ENCODE results near the gene AGO3. TPM values are rescaled to one million over a fixed set of nuclear protein-coding genes. Genes with fewer than 3 reads are reported as not detected.

AGO3 gene
- total and polyA plus RNA-seq, 2 of the 13 experiments (the other 11 are each of a cell fraction or from before 2014, with no cell fraction given) = 21.2 to 27.1 TPM

GRCh38 chr1:35930593-35931445 is at the start of gene AGO3 (continued):
- TF ChIP-seq ZBTB39 (CRISPR knock-in tag; IDR thresholded peaks at IDR 0.05) (peak; percentile 16; the same call in 1 of the 2 replicates), GATAD1 (CRISPR knock-in tag; IDR thresholded peaks at IDR 0.05) (peak; percentile 90), MYPOP (CRISPR knock-in tag; IDR thresholded peaks at IDR 0.05) (peak; percentile 75; the same call in 1 of the 2 replicates), YY1 (IDR thresholded peaks at IDR 0.05; ENCODE audit: insufficient read depth, insufficient replicate concordance, low read depth, low read length) (peak; percentile 50), KMT2B (CRISPR knock-in tag; IDR thresholded peaks at IDR 0.05) (peak; percentile 93), HNRNPL (IDR thresholded peaks at IDR 0.05; ENCODE audit: low read depth, low read length) (no peak), MAX (IDR thresholded peaks at IDR 0.05) (peak; percentile 85), HMGXB4 (CRISPR knock-in tag; IDR thresholded peaks at IDR 0.05; ENCODE audit: borderline replicate concordance in 1 of 2, low read depth in 1 of 2) (peak; percentile 76 to 81; a peak in 3 of 4 replicates), MXD1 (CRISPR knock-in tag; IDR thresholded peaks at IDR 0.05) (0 out of 2 replicates have a peak, but pooled peaks have one; percentile 19), ZNF558 (CRISPR knock-in tag; IDR thresholded peaks at IDR 0.05; ENCODE audit: borderline replicate concordance) (peak; percentile 83; the same call in 1 of the 2 replicates), ZNF556 (CRISPR knock-in tag; IDR thresholded peaks at IDR 0.05; ENCODE audit: borderline replicate concordance) (peak; percentile 58; the same call in 1 of the 2 replicates), ARID2 (CRISPR knock-in tag; IDR thresholded peaks at IDR 0.05; ENCODE audit: borderline replicate concordance) (peak; percentile 10; the same call in 1 of the 2 replicates), BHLHE40 (IDR thresholded peaks at IDR 0.05; ENCODE audit: low read length) (peak; percentile 3; the same call in 1 of the 2 replicates)
